OCI-LY1 (cell line): ENCODE data around the gene RASL11A.

Experiments
- EZH2 ChIP-seq: fragments of 200-600 bp; sonication (generic), shearing (Covaris generic); IDR thresholded peaks from 2 replicates; pipeline ENCODE4 v1.8.0; 2017; ENCODE audit warnings: borderline replicate concordance, mixed run types, mild to moderate bottlenecking, antibody characterized with exemption, low read length, moderate library complexity, mixed read lengths
- TF ChIP-seq, protein P1 (sequence below): fragments of 200-600 bp; sonication (generic), shearing (Covaris generic); IDR thresholded peaks from 2 replicates; pipeline ENCODE4 v1.5.1; 2017; ENCODE audit warnings: mild to moderate bottlenecking, antibody characterized with exemption, low read length, moderate library complexity, mixed read lengths

GRCh38 chr13:27266917-27267316, 3.7 kb upstream of the RASL11A start:
- TF ChIP-seq, protein P1, sequence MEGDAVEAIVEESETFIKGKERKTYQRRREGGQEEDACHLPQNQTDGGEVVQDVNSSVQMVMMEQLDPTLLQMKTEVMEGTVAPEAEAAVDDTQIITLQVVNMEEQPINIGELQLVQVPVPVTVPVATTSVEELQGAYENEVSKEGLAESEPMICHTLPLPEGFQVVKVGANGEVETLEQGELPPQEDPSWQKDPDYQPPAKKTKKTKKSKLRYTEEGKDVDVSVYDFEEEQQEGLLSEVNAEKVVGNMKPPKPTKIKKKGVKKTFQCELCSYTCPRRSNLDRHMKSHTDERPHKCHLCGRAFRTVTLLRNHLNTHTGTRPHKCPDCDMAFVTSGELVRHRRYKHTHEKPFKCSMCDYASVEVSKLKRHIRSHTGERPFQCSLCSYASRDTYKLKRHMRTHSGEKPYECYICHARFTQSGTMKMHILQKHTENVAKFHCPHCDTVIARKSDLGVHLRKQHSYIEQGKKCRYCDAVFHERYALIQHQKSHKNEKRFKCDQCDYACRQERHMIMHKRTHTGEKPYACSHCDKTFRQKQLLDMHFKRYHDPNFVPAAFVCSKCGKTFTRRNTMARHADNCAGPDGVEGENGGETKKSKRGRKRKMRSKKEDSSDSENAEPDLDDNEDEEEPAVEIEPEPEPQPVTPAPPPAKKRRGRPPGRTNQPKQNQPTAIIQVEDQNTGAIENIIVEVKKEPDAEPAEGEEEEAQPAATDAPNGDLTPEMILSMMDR: no peak
- TF ChIP-seq EZH2: no peak
